B cell (primary cell): ENCODE data around the gene MAP3K4. TPM values are rescaled to one million over a fixed set of nuclear protein-coding genes. Genes with fewer than 3 reads are reported as not detected.

Source experiments
- ATAC-seq: fragments of 200-7000 bp; cut with Tn5 transposase; one replicate; pipeline ENCODE4 v1.10.0; 2021; ENCODE audit warnings: low read depth, mild to moderate bottlenecking, moderate number of reproducible peaks, moderate library complexity
- CTCF ChIA-PET: fragments of 350-600 bp; sonication (Branson Sonifier 250); formaldehyde crosslinking; loops from one replicate; lab custom pipeline; 2021; ENCODE audit warnings: antibody characterized with exemption, inconsistent platforms; lab: Charles Lee
- POLR2A ChIA-PET: fragments of 350-600 bp; sonication (Branson Sonifier 250); formaldehyde crosslinking; loops from one replicate; lab custom pipeline; 2021; ENCODE audit warnings: antibody characterized with exemption; lab: Charles Lee
- DNase-seq: peaks from one replicate; pipeline ENCODE4 v3.0.0; 2013
- H2AFZ ChIP-seq: 2 replicates; pipeline ENCODE4 v1.6.1; 2012; ENCODE audit warnings: mild to moderate bottlenecking, low read depth, low read length; ENCODE audit not compliant: insufficient read depth, poor library complexity, severe bottlenecking
- H3K27ac ChIP-seq, 2 donors: 1 replicate in 1 of 2; 2 replicates in 1 of 2; pipeline ENCODE4 v1.5.1; 2012 to 2013; ENCODE audit warnings: low read length in 2 of 2, mild to moderate bottlenecking in 2 of 2, moderate library complexity in 1 of 2
- H3K27me3 ChIP-seq, 4 experiments: fragments of 200-600 bp in 1 of 4; sonication (generic) in 1 of 4; replicated peaks in 1 of 4; 1 replicate in 2 of 4; 2 replicates in 2 of 4; pipeline versions ENCODE4 v1.6.1 to v1.7.0; 2013 to 2016; ENCODE audit warnings: low read length in 3 of 4, mild to moderate bottlenecking in 2 of 4, mixed read lengths in 1 of 4, moderate library complexity in 1 of 4; ENCODE audit not compliant: insufficient read depth in 4 of 4, control insufficient read depth in 3 of 4; ENCODE audit errors: control extremely low read depth in 1 of 4
- H3K36me3 ChIP-seq, 2 experiments: replicated peaks in 1 of 2; 1 replicate in 1 of 2; 2 replicates in 1 of 2; pipeline versions ENCODE4 v1.6.1 to v1.7.1; 2013; ENCODE audit warnings: low read length in 1 of 2; ENCODE audit not compliant: insufficient read depth in 2 of 2, control insufficient read depth in 1 of 2; ENCODE audit errors: control extremely low read depth in 1 of 2, extremely low read depth in 1 of 2
- H3K4me1 ChIP-seq, 2 donors: fragments of 200-600 bp in 1 of 2; sonication (generic) in 1 of 2; 1 replicate in 1 of 2; 2 replicates in 1 of 2; pipeline versions ENCODE4 v1.5.1 to v1.6.1; 2013 to 2017; ENCODE audit warnings: low read length in 2 of 2; ENCODE audit not compliant: control insufficient read depth in 2 of 2, insufficient read depth in 2 of 2
- H3K4me2 ChIP-seq: replicated peaks from 2 replicates; pipeline ENCODE3; 2012; ENCODE audit warnings: mild to moderate bottlenecking, low read depth, low read length; ENCODE audit not compliant: poor library complexity, severe bottlenecking
- H3K4me3 ChIP-seq, 5 experiments: fragments of 200-600 bp in 1 of 5; sonication (generic) in 1 of 5; 1 replicate in 3 of 5; 2 replicates in 2 of 5; pipeline versions ENCODE4 v1.5.1 to v1.7.0; 2011 to 2016; ENCODE audit warnings: low read length in 4 of 5, mild to moderate bottlenecking in 4 of 5, low read depth in 2 of 5, control low read depth in 1 of 5, moderate library complexity in 1 of 5; ENCODE audit not compliant: insufficient read depth in 1 of 5; ENCODE audit errors: control extremely low read depth in 1 of 5, extremely low read depth in 1 of 5
- H3K79me2 ChIP-seq: fragments of 200-600 bp; sonication (generic); one replicate; pipeline ENCODE4 v1.6.0; 2016; ENCODE audit warnings: low read length; ENCODE audit not compliant: control insufficient read depth, insufficient read depth
- H3K9ac ChIP-seq: fragments of 200-600 bp; sonication (generic); 2 replicates; pipeline ENCODE4 v1.6.1; 2017; ENCODE audit warnings: mild to moderate bottlenecking, low read length, moderate library complexity
- H3K9me3 ChIP-seq, 3 donors: one replicate each; pipeline versions ENCODE4 v1.6.1 to v1.7.1; 2013; ENCODE audit warnings: low read length in 2 of 3; ENCODE audit not compliant: control insufficient read depth in 2 of 3, insufficient read depth in 1 of 3; ENCODE audit errors: control extremely low read depth in 1 of 3
- H4K20me1 ChIP-seq: 2 replicates; pipeline ENCODE4 v1.6.0; 2012; ENCODE audit warnings: mild to moderate bottlenecking, low read length; ENCODE audit not compliant: insufficient read depth, control insufficient read depth, poor library complexity, severe bottlenecking
- H3K27ac Mint-ChIP-seq: one replicate; pipeline ENCODE4 v1.8.0; 2021; ENCODE audit warnings: mixed read lengths
- H3K27me3 Mint-ChIP-seq: one replicate; pipeline ENCODE4 v1.8.0; 2021; ENCODE audit warnings: mixed read lengths
- H3K4me1 Mint-ChIP-seq: one replicate; pipeline ENCODE4 v1.8.0; 2021; ENCODE audit warnings: mixed read lengths
- H3K4me3 Mint-ChIP-seq: one replicate; pipeline ENCODE4 v1.8.0; 2021; ENCODE audit warnings: mixed read lengths
- H3K9me3 Mint-ChIP-seq: one replicate; pipeline ENCODE4 v1.8.0; 2022; ENCODE audit warnings: mixed read lengths; ENCODE audit not compliant: insufficient read depth
- EZH2 ChIP-seq: IDR thresholded peaks from 2 replicates; pipeline ENCODE4 v1.6.1; 2012; ENCODE audit warnings: borderline replicate concordance, low read depth, mild to moderate bottlenecking, moderate library complexity, low read length; ENCODE audit not compliant: insufficient read depth, poor library complexity, severe bottlenecking
- WGBS: methylation state at CpG from one replicate; pipeline ENCODE4 v1.1.5; 2013; ENCODE audit warnings: missing lambda C conversion rate; ENCODE audit not compliant: insufficient coverage; 5-methylcytosine and 5-hydroxymethylcytosine counted together
- intact Hi-C: fragments of 100-400 bp; cut with micrococcal nuclease; formaldehyde crosslinking; loops from one replicate; pipeline ENCODE4 v1.10.0; 2022
- polyA plus RNA-seq: library from polyadenylated mRNA; depleted of rRNA; stranded (reverse); fragments of >200 nt; gene quantifications from 2 replicates; pipeline ENCODE4 v1.2.3, GENCODE V29; 2012
- total RNA-seq, 2 donors: library from RNA; stranded (reverse); fragments of 120-200 nt in 1 of 2; gene quantifications; 1 replicate in 1 of 2; 2 replicates in 1 of 2; pipeline versions ENCODE4 v1.2.3 to v1.2.4, GENCODE V29; 2013 to 2022
- TF ChIP-seq, protein P1 (sequence below): fragments of 200-600 bp; IDR thresholded peaks from one replicate; pipeline ENCODE4 v1.8.0; 2022; ENCODE audit warnings: antibody characterized with exemption, mild to moderate bottlenecking

Gene MAP3K4
- total and polyA plus RNA-seq, 2 donors (not counting 1 experiment from before 2014, with no cell fraction given) = 24.4 to 105 TPM

DNA sequence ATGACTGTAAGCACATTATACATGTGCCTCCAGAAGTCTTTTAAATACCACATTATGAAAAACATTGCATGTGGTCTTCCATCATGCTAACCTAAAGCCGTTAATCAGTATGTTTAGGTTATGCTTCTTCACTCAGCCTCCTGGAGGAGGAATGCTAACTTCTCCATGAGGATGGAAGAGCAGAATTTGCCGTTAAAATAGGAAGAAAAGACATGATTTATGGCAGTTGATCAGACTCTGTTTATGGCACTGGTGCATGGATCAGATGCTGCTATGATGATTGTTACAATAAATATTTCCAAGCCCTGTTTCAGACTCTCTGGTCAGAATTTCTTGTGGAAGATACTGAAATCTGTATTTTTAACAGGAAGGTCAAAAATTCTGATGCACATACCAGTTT, 31.7 kb downstream of the MAP3K4 start:
- Histone ChIP-seq H4K20me1 (peaks cover 51% of the 10 kb centered on the region), H3K9ac (no peak overlapping the region), H3K36me3 (peaks cover 0 to 9% of the 10 kb centered on the region in 2 experiments), H3K79me2 (peaks cover 63% of the 10 kb centered on the region), H3K27ac (no peak overlapping the region), H3K9me3 (no peaks in the 10 kb centered on the region), H3K4me1 (peaks cover 0 to 5% of the 10 kb centered on the region in 2 donors), H2AFZ (no peak overlapping the region), H3K27me3 (no peaks in the 10 kb centered on the region), H3K4me2 (no peak overlapping the region), H3K4me3 (no peak overlapping the region)
- peaks cover 26% of the 10 kb centered on the region for H3K4me1 Mint-ChIP-seq
- ChIA-PET CTCF (interaction anchor here (1.2 kb wide), 1 partner anchor 350 kb away, joined by 3 read pairs; no protein-coding TSS in a partner anchor), POLR2A (no interaction called here)
- H3K27me3 Mint-ChIP-seq = no peaks in the 10 kb centered on the region
- no peaks in the 10 kb centered on the region for H3K9me3 Mint-ChIP-seq
- no peak for ATAC-seq
- no peak for DNase-seq
- intact Hi-C loops = no loop called here
- TF ChIP-seq EZH2 = no peak
- TF ChIP-seq, protein P1, sequence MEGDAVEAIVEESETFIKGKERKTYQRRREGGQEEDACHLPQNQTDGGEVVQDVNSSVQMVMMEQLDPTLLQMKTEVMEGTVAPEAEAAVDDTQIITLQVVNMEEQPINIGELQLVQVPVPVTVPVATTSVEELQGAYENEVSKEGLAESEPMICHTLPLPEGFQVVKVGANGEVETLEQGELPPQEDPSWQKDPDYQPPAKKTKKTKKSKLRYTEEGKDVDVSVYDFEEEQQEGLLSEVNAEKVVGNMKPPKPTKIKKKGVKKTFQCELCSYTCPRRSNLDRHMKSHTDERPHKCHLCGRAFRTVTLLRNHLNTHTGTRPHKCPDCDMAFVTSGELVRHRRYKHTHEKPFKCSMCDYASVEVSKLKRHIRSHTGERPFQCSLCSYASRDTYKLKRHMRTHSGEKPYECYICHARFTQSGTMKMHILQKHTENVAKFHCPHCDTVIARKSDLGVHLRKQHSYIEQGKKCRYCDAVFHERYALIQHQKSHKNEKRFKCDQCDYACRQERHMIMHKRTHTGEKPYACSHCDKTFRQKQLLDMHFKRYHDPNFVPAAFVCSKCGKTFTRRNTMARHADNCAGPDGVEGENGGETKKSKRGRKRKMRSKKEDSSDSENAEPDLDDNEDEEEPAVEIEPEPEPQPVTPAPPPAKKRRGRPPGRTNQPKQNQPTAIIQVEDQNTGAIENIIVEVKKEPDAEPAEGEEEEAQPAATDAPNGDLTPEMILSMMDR = no peak
- H3K4me3 Mint-ChIP-seq = no peak overlapping the region
- WGBS = 71% methylated on average over 1 of the region's 2 CpGs
- H3K27ac Mint-ChIP-seq = no peak overlapping the region

- 87% methylated on average over 3 of the region's 8 CpGs for WGBS
- ChIA-PET POLR2A (no interaction called here), CTCF (interaction anchor here (0.6 kb wide), 1 partner anchor 394 kb away, joined by 3 read pairs; no protein-coding TSS in a partner anchor)
- H2AFZ ChIP-seq = no peak overlapping the region
- H3K9ac ChIP-seq = no peak overlapping the region
- no peak overlapping the region for H3K4me3 ChIP-seq
- Mint-ChIP-seq H3K27ac (no peak overlapping the region), H3K4me3 (no peak overlapping the region), H3K4me1 (peaks cover 33% of the 10 kb centered on the region), H3K27me3 (no peaks in the 10 kb centered on the region), H3K9me3 (no peaks in the 10 kb centered on the region)
- ATAC-seq (no peak), DNase-seq (no peak)
- peaks cover 57% of the 10 kb centered on the region for H3K79me2 ChIP-seq
- no peaks in the 10 kb centered on the region for H3K9me3 ChIP-seq
- H3K4me1 ChIP-seq = peaks cover 9 to 15% of the 10 kb centered on the region in 2 donors
- intact Hi-C loops = no loop called here
- peaks cover 0 to 9% of the 10 kb centered on the region in 2 experiments for H3K36me3 ChIP-seq
- H3K27ac ChIP-seq = no peak overlapping the region
- peaks cover 41% of the 10 kb centered on the region for H4K20me1 ChIP-seq
- no peaks in the 10 kb centered on the region for H3K27me3 ChIP-seq
- no peak overlapping the region for H3K4me2 ChIP-seq
- TF ChIP-seq, protein P1 = no peak
- no peak for TF ChIP-seq EZH2
Observed at GRCh38 chr6:161024364-161024920, 32.9 kb downstream of the MAP3K4 start.
